Activated CD4-positive, CD25-positive, alpha-beta regulatory T cell (primary cell): ENCODE data around the gene UBE2L6.
"Not testable (repeated sequence)": the region's sequence is repeated elsewhere in the genome, so short reads cannot be mapped to it uniquely, and the experiment has no call there.

Experiments used
- DNase-seq, 4 experiments: peaks; one replicate each; lab custom pipeline; 2025; lab: John Stamatoyannopoulos, UW

Gene UBE2L6

DNA sequence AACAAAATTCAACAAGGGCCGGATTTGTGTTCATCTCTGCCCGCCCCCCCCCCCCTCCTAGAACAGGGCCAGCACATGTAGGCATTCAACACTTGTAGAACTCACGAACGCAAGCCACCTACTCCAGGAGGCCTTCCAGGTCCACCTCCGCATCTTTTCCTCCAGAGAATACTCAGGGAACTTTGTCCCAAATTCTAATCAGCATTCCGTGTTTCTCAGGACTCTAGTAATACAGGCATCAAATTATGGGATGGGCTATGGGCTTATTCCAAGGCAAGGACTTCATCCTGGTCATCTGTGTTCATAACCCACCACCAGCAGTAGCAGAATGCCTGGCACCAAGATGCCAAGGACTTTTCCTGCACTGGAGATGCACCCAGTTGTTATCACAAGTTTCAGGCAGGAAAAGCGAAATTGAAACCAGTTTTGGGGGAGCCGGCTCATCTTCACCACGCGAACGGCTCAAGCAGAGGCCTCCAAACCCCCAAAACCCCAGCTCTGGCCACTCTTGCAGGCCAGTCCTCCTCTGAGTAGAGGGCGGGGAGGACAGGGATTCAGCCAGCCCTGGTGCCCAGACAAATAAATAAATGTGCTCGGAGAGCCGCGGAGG, 462 bp downstream of the UBE2L6 start:
- peak in 1 of 4 experiments; percentile 4 for DNase-seq

DNA sequence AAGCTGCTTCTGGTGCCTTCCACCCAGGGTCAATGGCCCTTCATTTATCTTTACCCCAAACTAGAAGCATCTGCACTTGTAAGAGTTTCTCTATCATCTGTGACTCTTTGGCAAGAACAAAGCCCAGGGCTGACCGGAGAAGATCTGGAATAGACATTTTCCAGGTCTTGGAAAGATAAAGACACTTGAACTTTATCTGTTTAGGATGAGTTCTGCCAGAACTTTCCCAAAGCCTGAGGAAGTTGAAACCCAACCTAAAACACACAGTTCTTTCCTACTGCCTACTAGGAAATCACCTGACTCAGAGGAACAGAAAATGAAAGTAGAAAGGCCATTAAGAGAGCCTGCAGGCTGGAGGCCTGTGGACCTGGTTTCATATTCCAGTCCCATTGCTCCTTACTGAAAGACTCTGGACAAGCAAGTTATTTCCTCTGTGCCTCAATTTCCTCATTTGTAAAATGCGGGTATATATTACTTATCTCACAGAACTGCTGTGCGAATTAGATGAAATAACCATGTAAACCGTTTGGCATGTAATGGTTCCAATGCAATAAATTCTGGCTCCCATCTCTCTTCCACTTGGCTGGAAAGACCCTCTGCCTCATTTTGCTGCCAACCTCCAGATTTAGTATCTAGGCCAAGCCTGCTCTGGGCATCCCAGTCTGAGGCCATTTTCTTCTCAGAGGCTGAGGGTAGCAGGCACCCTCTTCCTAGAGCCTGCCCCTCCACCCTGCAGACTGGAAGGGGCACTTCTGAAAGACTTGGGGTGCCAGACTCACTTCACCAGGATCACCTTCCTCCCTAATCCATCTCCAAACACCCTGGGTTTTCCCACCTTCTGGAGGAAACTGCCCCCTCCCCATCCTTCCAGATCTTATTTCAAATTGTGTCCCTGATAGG, 1.2 kb downstream of the UBE2L6 start:
- no peak for DNase-seq

DNA sequence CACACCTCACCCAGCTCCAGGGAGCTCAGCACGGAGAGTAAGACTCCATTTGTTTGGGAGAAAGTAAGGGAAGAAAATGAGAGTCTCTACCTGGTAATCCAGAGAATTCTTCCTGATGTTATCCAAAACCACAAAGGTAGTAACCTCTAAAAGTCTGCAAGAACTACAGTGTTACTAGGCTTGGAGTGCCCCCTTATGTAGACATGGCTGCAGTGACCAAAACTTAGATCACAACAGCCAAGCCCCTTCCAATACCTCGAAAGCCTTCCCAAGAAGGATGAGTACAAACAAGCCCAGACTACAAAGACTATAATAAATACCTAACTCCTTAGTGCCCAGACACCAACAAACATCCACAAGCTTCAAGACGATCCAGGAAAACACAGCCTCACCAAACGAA, 4.9 kb downstream of the UBE2L6 start:
- DNase-seq = no peak

DNA sequence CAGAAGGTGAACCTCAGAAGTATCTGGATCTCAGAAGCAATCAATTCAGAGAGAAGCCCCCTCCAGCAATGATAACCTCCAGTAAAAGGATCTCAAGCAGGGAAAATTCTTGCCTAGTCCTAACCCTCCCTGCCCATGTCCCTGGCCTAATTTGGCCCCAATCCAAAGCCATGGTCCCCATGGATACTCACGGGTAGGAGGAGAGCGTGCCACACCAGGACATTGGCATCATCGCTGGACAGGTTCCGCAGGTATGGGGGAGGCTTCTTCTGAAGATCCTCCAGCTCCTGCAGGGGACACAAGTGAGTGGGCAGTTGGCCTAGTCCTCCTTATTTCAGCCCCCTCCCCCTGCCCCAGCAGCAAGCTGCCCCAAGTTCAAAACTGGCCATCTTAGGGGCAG, 7.3 kb downstream of the UBE2L6 start:
- DNase-seq = no peak

DNA sequence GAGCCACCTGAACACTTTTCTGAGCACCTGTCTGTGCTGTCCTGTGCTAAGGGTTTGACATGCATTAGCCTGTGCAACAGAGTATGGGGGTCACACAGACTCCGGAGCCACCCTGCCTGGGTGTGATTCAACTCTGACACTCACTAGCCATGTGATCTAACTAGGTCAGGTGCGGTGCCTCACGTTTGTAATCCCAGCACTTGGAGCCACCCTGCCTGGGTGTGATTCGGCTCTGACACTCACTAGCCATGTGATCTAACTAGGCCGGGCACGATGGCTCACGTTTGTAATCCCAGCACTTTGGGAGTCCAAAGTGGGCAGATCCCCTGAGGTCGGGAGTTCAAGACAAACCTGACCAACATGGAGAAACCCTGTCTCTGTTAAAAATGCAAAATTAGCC, 11.4 kb downstream of the UBE2L6 start:
- no peak for DNase-seq

DNA sequence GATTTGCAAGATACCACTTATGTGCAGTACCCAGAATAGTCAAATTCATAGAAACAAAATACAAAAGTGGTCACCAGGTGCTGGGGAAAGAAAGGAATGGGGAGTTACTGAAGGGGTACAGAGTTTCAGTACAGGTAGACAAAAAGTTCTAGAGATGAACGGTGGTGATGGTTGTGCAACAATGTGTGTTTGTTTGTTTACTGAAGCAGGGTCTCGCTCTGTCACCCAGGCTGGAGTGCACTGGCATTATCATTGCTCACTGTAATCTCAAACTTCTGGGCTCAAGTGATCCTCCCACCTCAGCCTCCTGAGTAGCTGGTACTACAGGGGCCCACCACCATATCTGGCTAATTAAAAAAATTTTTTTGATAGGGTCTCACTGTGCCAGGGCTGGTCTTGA, 12.1 kb downstream of the UBE2L6 start:
- DNase-seq = no peak

DNA sequence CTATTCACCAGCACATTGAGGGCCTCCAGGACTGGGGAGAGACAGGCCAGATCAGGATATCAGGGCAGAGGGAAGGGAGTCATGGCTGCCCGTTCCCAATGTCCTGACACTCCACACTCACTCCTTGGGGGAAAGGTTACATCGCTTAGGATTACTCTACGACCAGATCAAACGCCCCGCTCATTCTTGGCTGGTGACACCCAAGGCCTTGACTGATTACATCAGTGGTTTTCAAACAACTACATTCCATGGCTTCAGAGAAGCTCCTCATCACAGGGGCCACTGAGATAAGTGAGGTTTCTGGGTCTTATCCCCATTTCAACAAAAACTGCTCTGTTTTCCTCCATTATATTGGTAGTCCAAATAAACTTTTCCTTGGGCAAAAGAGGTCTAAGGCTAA, 15.0 kb downstream of the UBE2L6 start:
- no peak for DNase-seq

DNA sequence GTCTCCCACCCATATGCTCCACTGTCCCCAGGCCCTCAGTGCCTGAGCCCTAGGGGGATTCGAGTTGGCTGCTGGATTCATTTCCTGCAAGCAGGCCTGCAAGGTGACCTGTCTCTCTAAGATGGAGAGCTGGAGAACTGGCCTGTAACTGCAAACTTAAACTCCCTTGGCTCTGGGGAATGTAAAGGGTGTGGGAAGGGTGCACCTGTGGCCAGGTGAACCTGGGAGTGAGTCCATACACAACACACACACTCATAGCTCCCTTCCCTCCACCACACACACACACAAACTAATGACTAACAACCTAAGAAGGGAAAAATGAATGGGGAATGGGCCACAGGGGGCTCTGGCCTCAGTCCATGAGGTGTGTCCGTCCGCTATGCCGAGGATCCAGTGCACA, 15.5 kb downstream of the UBE2L6 start:
- no peak for DNase-seq

DNA sequence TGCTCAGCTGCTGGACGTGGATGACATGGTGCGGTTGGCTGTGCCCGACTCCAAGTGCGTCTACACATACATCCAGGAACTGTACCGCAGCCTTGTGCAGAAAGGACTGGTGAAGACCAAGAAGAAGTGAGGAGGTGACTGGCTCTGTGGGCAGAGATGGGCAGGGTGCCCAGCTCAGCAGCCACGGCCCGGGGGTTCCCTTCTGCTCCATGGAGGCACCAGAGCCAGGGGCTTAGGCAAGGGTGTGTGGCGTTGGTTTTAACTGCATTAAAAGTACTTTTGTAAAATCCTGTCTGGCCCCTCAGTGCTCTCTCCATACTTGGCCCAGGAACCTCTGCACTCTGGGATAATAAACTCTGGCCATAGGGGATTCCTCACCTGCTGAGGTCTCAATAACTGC, 17.5 kb downstream of the UBE2L6 start:
- DNase-seq = no peak

DNA sequence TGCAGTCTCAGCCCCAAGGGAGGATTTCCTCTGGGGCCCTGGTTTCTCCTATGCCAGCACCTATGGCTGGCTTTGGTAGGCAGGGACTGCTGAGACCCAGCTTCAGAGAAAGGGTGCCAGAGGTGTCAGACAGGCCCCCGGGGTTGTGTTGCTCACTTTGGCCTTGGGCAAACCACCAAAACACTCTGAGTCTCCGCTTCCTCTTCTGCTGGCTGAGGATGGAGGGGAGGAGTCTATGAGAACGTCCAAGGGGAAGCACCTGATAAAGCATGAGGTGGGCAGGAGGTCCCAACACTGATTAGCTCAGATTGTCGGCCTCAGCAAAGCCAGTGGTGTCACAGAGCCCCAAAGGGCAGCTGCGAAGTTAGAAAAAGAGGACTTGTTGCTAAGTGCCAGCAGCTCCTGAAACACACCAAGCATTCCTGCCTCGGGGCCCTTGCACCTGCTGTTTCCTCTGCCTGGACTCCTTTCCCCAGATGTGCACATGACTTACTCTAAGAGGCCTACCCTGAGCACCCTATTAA, 19.6 kb downstream of the UBE2L6 start:
- no peak for DNase-seq

DNA sequence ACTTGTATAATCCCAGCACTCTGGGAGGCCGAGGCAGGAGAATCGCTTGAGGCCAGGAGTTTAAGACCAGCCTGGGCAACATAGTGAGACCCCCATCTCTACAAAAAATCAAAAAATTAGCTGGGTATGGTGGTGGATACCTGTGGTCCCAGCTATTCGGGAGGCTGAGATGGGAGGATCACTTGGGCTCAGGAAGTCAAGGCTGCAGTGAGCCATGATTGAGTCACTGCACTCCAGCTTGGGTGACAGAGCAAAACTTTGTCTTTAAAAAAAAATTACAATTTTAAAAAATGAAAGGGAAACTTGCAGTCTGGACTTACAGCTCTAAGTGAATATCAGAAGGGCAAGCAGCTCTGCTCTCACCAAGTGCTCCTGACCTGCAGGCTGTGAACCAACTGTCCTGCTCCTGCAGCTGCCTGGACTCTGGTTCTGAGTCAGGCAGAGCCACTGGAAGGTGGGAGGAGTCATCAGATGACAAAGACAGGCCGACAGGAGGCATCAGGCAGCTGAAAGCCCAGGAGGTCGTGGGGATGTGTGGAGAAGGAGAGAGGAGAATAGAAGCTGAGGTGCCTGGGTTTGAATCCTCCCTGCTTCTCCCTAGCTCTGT, 20.5 kb downstream of the UBE2L6 start:
- no peak for DNase-seq

DNA sequence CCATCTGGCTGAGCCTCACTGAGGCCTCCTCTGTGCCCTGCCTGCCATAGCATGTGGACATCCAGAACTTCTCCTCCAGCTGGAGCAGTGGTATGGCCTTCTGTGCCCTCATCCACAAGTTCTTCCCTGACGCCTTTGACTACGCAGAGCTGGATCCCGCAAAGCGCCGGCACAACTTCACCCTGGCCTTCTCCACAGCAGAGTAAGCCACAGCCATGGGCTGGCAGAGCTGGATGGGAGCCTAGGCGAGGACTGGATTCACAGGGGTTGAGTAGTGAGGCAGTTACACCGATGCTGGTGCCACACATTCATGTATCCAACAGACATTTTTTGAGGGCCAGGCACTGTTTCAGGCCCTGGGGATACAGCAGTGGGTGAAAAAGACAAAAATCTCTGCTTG, 21.0 kb downstream of the UBE2L6 start:
- no peak for DNase-seq

DNA sequence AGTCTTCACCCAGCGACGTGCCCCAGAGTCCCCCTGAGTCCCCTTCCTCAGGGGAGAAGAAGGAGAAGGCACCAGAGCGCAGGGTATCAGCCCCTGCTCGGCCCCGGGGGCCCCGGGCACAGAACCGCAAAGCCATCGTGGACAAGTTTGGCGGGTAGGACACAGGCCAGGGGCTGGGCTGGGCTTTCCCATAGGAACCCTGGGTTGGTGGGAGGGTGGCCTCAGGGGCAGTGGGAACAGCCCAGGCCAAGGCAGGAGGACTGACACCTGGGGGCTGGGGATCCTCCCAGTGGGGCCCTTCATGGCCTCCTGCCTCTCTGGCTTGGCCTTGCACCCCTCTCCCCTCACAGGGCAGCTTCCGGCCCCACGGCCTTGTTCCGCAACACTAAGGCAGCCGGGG, 21.6 kb downstream of the UBE2L6 start:
- DNase-seq = no peak

DNA sequence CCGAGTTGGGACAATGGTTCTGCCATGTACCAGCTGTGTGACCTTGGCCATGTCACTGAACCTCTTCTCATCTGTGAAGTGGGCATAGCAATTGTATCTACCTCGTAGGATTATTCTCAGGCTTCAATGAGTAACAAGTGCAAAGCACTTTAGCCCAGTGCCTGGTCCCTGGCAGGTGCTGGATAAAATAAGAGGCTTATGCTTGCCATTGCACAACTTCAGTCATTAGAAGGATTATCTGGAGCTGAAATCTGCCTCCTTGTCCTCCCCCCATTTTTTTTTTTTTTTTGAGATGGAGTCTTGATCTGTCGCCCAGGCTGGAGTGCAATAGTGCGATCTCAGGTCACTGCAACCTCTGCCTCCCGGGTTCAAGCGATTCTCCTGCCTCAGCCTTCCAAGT, 22.9 kb downstream of the UBE2L6 start:
- DNase-seq = no peak

DNA sequence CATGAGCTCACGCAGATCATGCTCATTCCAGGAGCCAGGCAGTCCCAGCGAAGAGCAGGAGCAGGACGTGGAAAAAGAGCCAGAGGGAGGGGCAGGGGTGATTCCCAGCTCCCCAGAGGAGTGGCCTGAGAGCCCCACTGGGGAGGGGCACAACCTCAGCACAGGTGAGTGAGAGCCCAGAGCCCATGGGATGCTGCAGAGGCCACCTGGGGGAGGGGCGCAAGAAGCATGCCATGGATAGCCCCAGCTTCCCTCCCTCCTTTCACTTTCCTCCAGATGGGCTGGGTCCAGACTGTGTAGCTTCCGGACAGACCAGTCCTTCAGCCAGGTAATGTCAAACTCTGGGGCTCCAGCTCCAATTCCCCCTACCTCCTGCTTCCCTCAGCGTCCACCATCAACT, 23.9 kb downstream of the UBE2L6 start:
- DNase-seq = no peak

DNA sequence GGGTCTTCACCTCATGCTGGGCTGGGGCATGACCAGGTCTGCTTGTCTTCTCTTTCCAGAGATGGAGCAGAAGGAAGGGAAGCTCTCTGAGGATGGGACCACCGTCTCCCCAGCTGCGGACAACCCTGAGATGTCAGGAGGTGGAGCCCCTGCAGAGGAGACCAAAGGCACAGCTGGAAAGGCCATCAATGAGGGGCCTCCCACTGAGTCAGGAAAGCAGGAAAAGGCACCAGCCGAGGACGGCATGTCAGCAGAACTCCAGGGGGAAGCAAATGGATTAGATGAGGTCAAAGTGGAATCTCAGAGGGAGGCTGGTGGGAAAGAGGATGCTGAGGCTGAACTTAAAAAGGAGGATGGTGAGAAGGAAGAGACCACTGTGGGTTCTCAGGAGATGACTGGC, 24.9 kb downstream of the UBE2L6 start:
- no peak for DNase-seq

DNA sequence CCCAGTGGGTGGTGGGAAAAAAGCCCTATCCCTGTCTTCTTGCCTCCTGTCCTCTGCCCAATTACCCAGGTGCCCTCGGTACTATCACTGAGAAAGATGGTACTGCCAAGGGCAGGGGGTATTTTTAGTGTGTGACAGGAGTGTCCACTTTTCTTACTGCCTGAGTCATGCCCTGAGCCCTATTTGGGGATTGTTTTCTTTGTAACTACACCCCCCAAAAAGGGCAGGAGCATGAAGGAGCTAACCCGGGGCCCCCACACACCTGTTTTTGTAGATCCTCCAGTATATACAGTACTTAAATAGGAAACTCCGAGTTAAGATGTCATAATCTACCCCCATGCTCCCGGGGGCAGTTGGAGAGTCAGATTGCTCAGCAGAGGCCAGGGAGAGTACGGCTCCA, 26.3 kb downstream of the UBE2L6 start:
- DNase-seq = no peak

DNA sequence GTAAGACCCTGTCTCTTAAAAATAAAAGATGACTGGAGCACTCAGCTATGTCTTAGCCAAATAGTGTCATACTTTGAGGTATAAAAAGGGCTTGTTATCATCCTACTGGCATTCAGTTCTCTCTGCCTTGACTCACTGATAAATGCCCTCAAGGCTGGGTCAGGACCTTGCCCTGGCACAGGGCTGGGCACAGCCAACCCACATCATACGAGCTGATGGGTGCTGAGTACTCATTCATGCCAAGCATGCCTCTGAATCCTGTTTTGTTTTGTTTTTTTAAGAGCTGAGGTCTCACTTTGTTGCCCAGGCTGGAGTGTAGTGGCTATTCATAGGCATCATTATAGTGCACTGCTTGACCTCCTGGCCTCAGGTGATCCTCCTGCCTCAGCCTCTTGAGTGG, 28.1 kb downstream of the UBE2L6 start:
- no peak for DNase-seq

DNA sequence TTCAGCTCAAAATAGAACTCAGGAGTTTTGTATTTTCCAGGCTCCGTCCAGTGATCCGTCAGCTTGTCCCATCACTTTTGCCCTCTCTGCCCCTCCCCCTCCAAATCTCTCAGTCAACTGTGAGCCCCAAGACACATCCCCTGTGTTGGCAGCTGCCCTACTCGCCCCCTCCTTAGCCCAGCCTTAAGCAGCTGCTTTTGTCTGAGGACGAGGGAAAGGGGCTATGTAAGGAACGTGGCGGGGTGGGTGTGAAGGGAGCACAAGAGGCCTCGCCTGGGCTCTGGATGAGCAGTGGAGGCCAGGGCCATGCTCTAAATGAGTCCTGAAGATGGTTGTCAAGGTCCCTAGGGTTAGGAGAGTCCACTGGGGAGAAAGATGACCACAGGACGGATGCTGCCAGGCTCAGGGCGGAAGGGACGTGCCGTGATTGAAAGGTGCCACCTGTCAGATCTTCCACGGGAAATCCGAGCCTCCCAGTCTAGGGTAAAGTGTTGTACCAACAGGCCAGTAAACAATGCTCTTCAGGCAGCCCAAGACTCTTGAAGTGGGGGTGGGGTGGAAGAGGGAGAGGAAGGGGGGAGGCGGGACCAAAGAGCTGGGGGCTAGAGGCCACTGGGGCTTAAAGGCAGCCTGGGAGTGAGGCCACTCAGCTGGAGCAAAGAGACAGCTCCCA, 30.4 kb downstream of the UBE2L6 start, which contains the start of gene SMTNL1:
Gene SMTNL1, plus strand, starts transcription at position 649 of the 673 bp plus-strand sequence. CDS start 5,048 bp downstream, outside the sequence.
- no peak for DNase-seq

DNA sequence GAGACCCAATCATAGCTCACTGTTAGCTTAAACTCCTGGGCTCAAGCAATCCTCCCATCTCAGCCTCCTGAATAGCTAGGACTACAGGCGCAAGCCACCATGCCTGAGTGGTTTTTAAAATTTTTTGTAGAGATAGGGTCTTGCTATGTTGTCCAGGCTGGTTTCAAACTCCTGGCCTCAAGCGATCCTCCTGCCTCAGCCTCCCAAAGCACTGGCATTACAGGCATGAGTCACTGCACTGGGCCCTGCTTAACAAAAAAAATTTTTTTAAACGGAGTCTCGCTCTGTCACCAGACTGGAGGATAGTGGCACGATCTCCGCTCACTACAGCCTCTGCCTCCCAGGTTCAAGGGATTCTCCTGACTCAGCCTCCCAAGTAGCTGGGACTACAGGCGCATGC, 33.0 kb downstream of the UBE2L6 start:
- DNase-seq = not testable (repeated sequence)

DNA sequence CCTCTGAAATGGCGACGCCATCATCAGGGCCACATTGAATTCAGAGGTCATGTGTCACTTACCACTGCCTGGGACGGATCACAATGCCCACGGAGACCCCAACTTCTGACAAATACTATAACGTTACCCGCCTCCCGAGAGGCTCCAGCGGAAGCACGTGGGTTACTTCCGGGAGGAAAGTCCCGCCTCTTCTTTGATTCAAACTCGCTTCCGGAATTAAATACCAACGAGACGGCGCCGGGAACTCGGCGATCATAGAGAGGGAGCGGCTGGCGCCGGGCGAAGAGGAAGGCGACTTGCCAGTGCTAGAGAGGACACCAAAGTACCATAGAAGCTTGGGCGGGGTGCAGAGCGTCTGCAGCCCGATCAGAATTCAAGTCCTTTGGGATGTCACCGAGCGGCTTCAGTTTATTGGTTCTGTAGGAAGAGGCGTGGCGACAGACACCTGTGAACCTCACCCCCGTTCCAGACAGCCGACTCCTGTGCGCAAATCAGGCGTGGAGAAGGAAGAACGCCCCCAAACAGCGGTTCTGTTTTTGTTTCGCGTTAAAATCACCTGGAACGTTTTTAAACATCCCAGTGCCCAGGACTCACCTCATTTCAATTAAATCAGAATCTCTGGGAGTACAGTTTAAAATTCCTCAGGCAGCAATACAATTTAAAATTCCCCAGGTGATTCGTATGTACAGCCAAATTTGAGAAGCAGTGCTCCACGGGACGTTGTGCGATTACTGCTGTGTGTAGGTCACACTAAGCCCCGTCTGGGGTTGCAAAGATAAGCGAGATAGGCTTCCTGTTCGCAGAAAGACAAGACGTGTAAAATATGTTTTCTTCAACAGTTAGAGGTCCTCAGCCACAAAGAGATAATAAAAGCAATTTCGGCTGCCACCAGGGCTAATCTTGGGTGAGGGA, 36.6 kb downstream of the UBE2L6 start, which contains the start of gene TIMM10:
Gene TIMM10, minus strand, starts transcription at position 159 of the 912 bp plus-strand sequence. CDS start 565 bp downstream, outside the sequence.
- peak; percentile 68 to 86 (median 83) for DNase-seq
